ENCODE data around the gene DSTYK. TPM values are rescaled to one million over a fixed set of nuclear protein-coding genes. Genes with fewer than 3 reads are reported as not detected.

Gene DSTYK
- total and polyA plus RNA-seq, 2 experiments from 2014 or later: 6.1 to 10.7 TPM

DNA sequence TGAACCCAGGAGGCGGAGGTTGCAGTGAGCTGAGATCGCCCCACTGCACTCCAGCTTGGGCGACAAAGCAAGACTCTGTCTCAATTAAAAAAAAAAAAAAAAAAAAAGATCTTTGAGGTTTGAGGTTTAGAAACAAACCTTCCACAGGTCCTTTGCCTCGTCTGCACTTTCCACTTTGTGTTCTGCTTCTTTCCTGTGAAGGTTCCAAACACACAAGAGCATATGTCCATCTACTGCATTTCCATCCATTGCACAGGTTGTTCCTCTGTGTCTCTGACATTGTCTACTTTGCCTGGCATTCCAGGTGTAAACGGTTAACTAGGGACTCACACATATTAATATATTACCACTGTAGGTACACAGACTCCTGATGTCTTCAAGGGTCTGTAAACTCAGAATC lies 40.1 kb downstream of the DSTYK start:
- TF ChIP-seq REST (IDR thresholded peaks at IDR 0.05; ENCODE audit: unreplicated experiment) (no peak), ZNF331 (CRISPR knock-in tag; IDR thresholded peaks at IDR 0.05; ENCODE audit: low read depth) (no peak), EZH2phosphoT487 (IDR thresholded peaks at IDR 0.05; ENCODE audit: unreplicated experiment) (no peak), STAT1 (IDR thresholded peaks at IDR 0.05; ENCODE audit: unreplicated experiment) (no peak), JUNB (IDR thresholded peaks at IDR 0.05; ENCODE audit: unreplicated experiment) (no peak), ETS1 (IDR thresholded peaks at IDR 0.05) (no peak), POLR2AphosphoS5 (IDR thresholded peaks at IDR 0.05; ENCODE audit: low read depth) (no peak)
- TF ChIP-seq, protein P1, sequence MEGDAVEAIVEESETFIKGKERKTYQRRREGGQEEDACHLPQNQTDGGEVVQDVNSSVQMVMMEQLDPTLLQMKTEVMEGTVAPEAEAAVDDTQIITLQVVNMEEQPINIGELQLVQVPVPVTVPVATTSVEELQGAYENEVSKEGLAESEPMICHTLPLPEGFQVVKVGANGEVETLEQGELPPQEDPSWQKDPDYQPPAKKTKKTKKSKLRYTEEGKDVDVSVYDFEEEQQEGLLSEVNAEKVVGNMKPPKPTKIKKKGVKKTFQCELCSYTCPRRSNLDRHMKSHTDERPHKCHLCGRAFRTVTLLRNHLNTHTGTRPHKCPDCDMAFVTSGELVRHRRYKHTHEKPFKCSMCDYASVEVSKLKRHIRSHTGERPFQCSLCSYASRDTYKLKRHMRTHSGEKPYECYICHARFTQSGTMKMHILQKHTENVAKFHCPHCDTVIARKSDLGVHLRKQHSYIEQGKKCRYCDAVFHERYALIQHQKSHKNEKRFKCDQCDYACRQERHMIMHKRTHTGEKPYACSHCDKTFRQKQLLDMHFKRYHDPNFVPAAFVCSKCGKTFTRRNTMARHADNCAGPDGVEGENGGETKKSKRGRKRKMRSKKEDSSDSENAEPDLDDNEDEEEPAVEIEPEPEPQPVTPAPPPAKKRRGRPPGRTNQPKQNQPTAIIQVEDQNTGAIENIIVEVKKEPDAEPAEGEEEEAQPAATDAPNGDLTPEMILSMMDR (conservative IDR thresholded peaks at IDR 0.05; ENCODE audit: low read depth in 2 of 2): no peak
- Mint-ChIP-seq H3K27ac (no peak overlapping the region), H3K4me1 (peaks cover 4% of the 10 kb centered on the region), H3K27me3 (ENCODE audit: insufficient read depth, low read depth, poor library complexity) (peaks cover 2% of the 10 kb centered on the region), H3K4me3 (no peak overlapping the region), H3K36me3 (ENCODE audit: low read depth) (peaks cover 15% of the 10 kb centered on the region; the same call in 2 of the 3 replicates), H3K9me3 (no peaks in the 10 kb centered on the region)
- no peak for DNase-seq (ENCODE audit: low spot score)
- H3K79me2 ChIP-seq (replicated peaks; ENCODE audit: insufficient read depth): no peaks in the 10 kb centered on the region
- no peaks in the 10 kb centered on the region for H3K9me2 ChIP-seq (ENCODE audit: insufficient read depth)
- H3K4me1 ChIP-seq (ENCODE audit: insufficient read depth): no peaks in the 10 kb centered on the region
- no peaks in the 10 kb centered on the region for H3K27me3 ChIP-seq (ENCODE audit: insufficient read depth)
- no peak for ATAC-seq
- no peak overlapping the region for H3K27ac ChIP-seq (ENCODE audit: low read depth)
- no peak overlapping the region for H2AFZ ChIP-seq
- no peaks in the 10 kb centered on the region for H4K20me1 ChIP-seq (replicated peaks; ENCODE audit: insufficient read depth)
- H3K4me2 ChIP-seq: no peak overlapping the region
- no peaks in the 10 kb centered on the region for H3K36me3 ChIP-seq (ENCODE audit: insufficient read depth)
- no peaks in the 10 kb centered on the region for H3F3A ChIP-seq (replicated peaks; ENCODE audit: low read depth)
- no peak overlapping the region for H3K4me3 ChIP-seq

DNA sequence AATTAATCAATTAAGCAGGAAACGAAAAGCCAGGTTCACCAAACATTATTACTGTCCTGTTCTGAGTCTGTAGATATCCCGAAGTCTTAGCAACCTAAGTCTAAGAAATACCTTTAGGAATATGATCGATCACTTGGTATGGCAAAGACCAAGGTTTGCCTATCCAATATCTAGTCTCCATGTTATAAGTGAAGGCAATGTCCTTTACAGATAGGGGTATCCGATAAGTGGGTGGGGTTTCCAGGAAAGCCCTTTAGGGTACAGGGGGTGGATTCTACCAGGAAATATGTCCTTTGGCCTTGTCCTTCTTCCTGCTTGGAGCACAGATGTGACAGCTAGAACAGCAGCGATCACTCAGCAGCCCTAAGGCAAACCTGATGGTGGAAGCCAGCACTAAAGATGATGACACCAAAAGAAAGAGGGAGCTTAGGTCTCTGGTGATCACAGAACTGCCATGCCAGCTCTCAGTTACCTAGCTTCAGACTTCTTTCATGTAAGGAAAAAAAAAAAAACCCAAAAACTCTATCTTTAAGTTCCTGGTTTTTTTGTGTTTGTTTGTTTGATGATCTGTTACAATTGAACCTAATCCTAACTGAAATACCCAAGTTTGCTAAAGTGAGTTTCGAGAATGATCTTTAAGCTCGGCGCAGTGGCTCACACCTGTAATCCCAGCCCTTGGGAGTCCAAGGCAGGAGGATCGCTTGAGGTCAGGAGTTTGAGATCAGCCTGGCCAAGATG lies 40.8 kb downstream of the DSTYK start:
- Histone ChIP-seq H3K9me2 (ENCODE audit: insufficient read depth) (no peaks in the 10 kb centered on the region), H3K36me3 (ENCODE audit: insufficient read depth) (no peaks in the 10 kb centered on the region), H3K27ac (ENCODE audit: low read depth) (no peak overlapping the region), H3F3A (replicated peaks; ENCODE audit: low read depth) (no peaks in the 10 kb centered on the region), H3K4me2 (no peak overlapping the region), H3K4me3 (no peak overlapping the region), H2AFZ (no peak overlapping the region), H3K79me2 (replicated peaks; ENCODE audit: insufficient read depth) (no peaks in the 10 kb centered on the region), H3K27me3 (ENCODE audit: insufficient read depth) (no peaks in the 10 kb centered on the region), H4K20me1 (replicated peaks; ENCODE audit: insufficient read depth) (no peaks in the 10 kb centered on the region), H3K4me1 (ENCODE audit: insufficient read depth) (no peaks in the 10 kb centered on the region)
- ATAC-seq (no peak), DNase-seq (ENCODE audit: low spot score) (no peak)
- H3K4me3 Mint-ChIP-seq: no peak overlapping the region
- H3K27me3 Mint-ChIP-seq (ENCODE audit: insufficient read depth, low read depth, poor library complexity): peaks cover 2% of the 10 kb centered on the region
- peaks cover 4% of the 10 kb centered on the region for H3K4me1 Mint-ChIP-seq
- H3K27ac Mint-ChIP-seq: no peak overlapping the region
- no peak for TF ChIP-seq POLR2AphosphoS5 (IDR thresholded peaks at IDR 0.05; ENCODE audit: low read depth)
- H3K9me3 Mint-ChIP-seq: no peaks in the 10 kb centered on the region
- peaks cover 15% of the 10 kb centered on the region; the same call in 2 of the 3 replicates for H3K36me3 Mint-ChIP-seq (ENCODE audit: low read depth)

Data from GM23338 (cell line).